ENCODE results near the gene CARD14.
"Not testable (repeated sequence)": the region's sequence is repeated elsewhere in the genome, so short reads cannot be mapped to it uniquely, and the experiment has no call there.

Gene CARD14

GRCh38 chr17:80245566-80246265 is 75.9 kb downstream of the CARD14 start:
- intact Hi-C loops (cut with DNase I), result no loop called here
- peak in 3 of 10 donors; percentile 12 to 73 (median 70) for DNase-seq

GRCh38 chr17:80246266-80246681 is 76.4 kb downstream of the CARD14 start:
- intact Hi-C loops (cut with DNase I), result no loop called here
- DNase-seq, result peak in 3 of 10 donors; percentile 25 to 72 (median 62)

- intact Hi-C loops (cut with DNase I), result no loop called here
- DNase-seq, result peak in 3 of 10 donors; percentile 38 to 55 (median 39)
Observed at GRCh38 chr17:80246726-80247125, 76.9 kb downstream of the CARD14 start.

- DNase-seq, result peak in 3 of 10 donors; percentile 41 to 72 (median 59)
Observed at GRCh38 chr17:80247561-80247960, 77.7 kb downstream of the CARD14 start.

GRCh38 chr17:80248001-80248893 is 78.4 kb downstream of the CARD14 start:
- DNase-seq, result peak in 3 of 10 donors; percentile 53 to 80 (median 77)
- intact Hi-C loops (cut with DNase I), result no loop called here

More at GRCh38 chr17:80247561-80247960, 77.7 kb downstream of the CARD14 start:
- intact Hi-C loops (cut with DNase I), result no loop called here

- intact Hi-C loops (cut with DNase I), result no loop called here
- DNase-seq, result peak in 4 of 10 donors; percentile 0 to 64 (median 62)
Observed at GRCh38 chr17:80248894-80249710, 79.3 kb downstream of the CARD14 start.

- DNase-seq, result peak in 4 of 10 donors; percentile 12 to 68 (median 36)
- intact Hi-C loops (cut with DNase I), result no loop called here
Observed at GRCh38 chr17:80251966-80252365, 82.1 kb downstream of the CARD14 start.

GRCh38 chr17:80252871-80253270 is 83.0 kb downstream of the CARD14 start:
- intact Hi-C loops (cut with DNase I), result no loop called here
- DNase-seq, result peak in 5 of 10 donors; percentile 17 to 84 (median 72)

GRCh38 chr17:80253631-80254395 is 84.0 kb downstream of the CARD14 start:
- peak in 4 of 10 donors; percentile 12 to 72 (median 41) for DNase-seq
- intact Hi-C loops (cut with DNase I), result no loop called here

- intact Hi-C loops (cut with DNase I), result no loop called here
- DNase-seq, result peak in 3 of 10 donors; percentile 22 to 47 (median 26)
Observed at GRCh38 chr17:80254396-80255251, 84.8 kb downstream of the CARD14 start.

- intact Hi-C loops (cut with DNase I), result no loop called here
- DNase-seq, result peak in 2 of 10 donors; percentile 3 to 11
Observed at GRCh38 chr17:80256034-80256350, 86.2 kb downstream of the CARD14 start.

- DNase-seq, result no peak
- intact Hi-C loops (cut with DNase I), result no loop called here
Observed at GRCh38 chr17:80257716-80258213, 87.9 kb downstream of the CARD14 start.

- intact Hi-C loops (cut with DNase I), result not testable (repeated sequence)
Observed at GRCh38 chr17:80258296-80258695, 88.5 kb downstream of the CARD14 start.

More at GRCh38 chr17:80258296-80258695, 88.5 kb downstream of the CARD14 start:
- DNase-seq, result not testable (repeated sequence)
